Activated naive CD4-positive, alpha-beta T cell treated with anti-CD3 and anti-CD28 coated beads for 36 hours (primary cell): ENCODE results near the gene SPNS3. TPM values are rescaled to one million over a fixed set of nuclear protein-coding genes. Genes with fewer than 3 reads are reported as not detected.

Source experiments
- CTCF ChIA-PET: fragments of 350-600 bp; sonication (Branson Sonifier 250); formaldehyde crosslinking; loops from one replicate; lab custom pipeline; 2021; ENCODE audit warnings: antibody characterized with exemption; lab: Charles Lee
- DNase-seq: peaks from one replicate; pipeline ENCODE4 v3.0.0-alpha.2; 2020
- H3K27ac Mint-ChIP-seq: one replicate; pipeline ENCODE4 v1.8.0; 2021; ENCODE audit warnings: mild to moderate bottlenecking, mixed read lengths
- H3K27me3 Mint-ChIP-seq: one replicate; pipeline ENCODE4 v1.8.0; 2021; ENCODE audit warnings: low read depth, mixed read lengths
- H3K36me3 Mint-ChIP-seq: one replicate; pipeline ENCODE4 v1.8.0; 2021; ENCODE audit warnings: low read depth, mixed read lengths
- H3K4me1 Mint-ChIP-seq: one replicate; pipeline ENCODE4 v1.8.0; 2021; ENCODE audit warnings: low read depth, mixed read lengths
- H3K4me3 Mint-ChIP-seq: one replicate; pipeline ENCODE4 v1.8.0; 2021; ENCODE audit warnings: mild to moderate bottlenecking, moderate library complexity, mixed read lengths
- H3K9me3 Mint-ChIP-seq: one replicate; pipeline ENCODE4 v1.8.0; 2021; ENCODE audit warnings: mixed read lengths
- intact Hi-C: fragments of 100-400 bp; cut with micrococcal nuclease; formaldehyde crosslinking; loops from one replicate; pipeline ENCODE4 v1.15.1; 2023
- total RNA-seq, 2 experiments: library from RNA; stranded (reverse); gene quantifications; one replicate each; pipeline ENCODE4 v1.2.3, GENCODE V29; 2021

SPNS3 gene
- total RNA-seq, 2 experiments from 2014 or later: 17.7 to 20.4 TPM

DNA sequence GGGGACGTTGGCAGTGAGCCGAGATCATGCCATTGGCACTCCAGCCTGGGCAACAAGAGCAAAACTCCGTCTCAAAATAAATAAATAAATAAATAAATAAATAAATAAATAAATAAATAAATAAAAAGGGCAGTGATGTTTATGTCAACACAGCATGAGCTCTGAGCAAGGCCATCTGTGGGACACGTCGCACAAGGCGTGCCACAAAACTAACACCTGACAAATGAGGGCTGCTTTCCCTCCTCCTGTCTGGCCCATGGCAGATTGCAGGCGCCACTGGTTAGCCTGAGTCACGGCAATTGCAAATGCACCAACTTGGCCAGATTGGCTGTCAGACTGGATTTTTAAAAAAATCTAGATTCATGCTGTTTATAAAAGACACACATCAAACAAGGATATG is 25.9 kb upstream of the SPNS3 start:
- no peaks in the 10 kb centered on the region for H3K9me3 Mint-ChIP-seq
- H3K27ac Mint-ChIP-seq: no peak overlapping the region
- intact Hi-C loops: no loop called here
- H3K4me3 Mint-ChIP-seq: no peak overlapping the region
- CTCF ChIA-PET: interaction anchor here (0.6 to 0.8 kb wide), 4 partner anchors 11 to 208 kb away, joined by 3 to 5 read pairs (median 4); no protein-coding TSS in a partner anchor
- H3K36me3 Mint-ChIP-seq: no peaks in the 10 kb centered on the region
- DNase-seq: no peak
- H3K27me3 Mint-ChIP-seq: no peaks in the 10 kb centered on the region
- peaks cover 2% of the 10 kb centered on the region for H3K4me1 Mint-ChIP-seq

DNA sequence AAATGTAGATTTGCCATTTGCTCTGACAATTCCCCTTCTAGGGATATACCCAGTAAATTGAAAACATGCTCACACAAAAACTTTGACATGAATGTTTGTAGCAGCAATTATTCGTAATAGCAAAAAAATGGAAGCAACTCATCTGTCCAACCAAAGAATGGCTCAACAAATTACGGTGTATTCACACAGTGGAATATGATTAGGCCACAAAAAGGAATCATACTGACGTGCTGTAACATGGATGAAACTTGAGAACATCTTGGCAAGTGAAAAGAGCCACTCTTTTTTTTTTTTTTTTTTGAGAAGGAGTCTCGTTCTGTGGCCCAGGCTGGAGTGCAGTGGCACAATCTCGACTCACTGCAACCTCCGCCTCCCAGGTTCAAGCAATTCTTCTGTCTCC is 24.1 kb upstream of the SPNS3 start:
- Mint-ChIP-seq H3K4me1 (peaks cover 5% of the 10 kb centered on the region), H3K36me3 (no peaks in the 10 kb centered on the region), H3K27ac (no peak overlapping the region), H3K27me3 (no peaks in the 10 kb centered on the region), H3K4me3 (no peak overlapping the region), H3K9me3 (no peaks in the 10 kb centered on the region)
- intact Hi-C loops: loop anchor here (10.0 kb wide), 1 partner anchor 495 kb away; the partner anchor contains the start of gene P2RX1
- DNase-seq: no peak
- CTCF ChIA-PET: interaction anchor here (0.7 kb wide), 1 partner anchor 20 kb away, joined by 7 read pairs; no protein-coding TSS in a partner anchor

DNA sequence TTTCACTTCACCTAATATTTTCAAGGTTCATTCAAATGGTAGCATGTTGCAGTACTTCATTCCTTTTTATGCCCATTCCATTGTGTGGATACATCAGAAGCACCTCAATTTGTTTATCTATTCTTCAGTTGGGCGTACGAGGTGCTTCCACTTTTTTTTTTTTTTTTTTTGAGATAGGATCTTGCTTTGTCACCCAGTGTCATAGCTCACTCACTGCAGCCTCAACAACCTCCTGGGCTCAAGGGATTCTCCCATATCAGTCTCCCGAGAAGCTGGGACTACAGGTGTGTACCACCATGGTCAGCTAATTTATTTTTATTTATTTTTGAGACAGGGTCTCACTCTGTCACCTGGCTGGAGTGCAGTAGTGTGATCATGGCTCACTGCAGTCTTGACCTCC is 22.5 kb upstream of the SPNS3 start:
- Mint-ChIP-seq H3K27me3 (no peaks in the 10 kb centered on the region), H3K27ac (no peak overlapping the region), H3K4me1 (peaks cover 5% of the 10 kb centered on the region), H3K9me3 (no peaks in the 10 kb centered on the region), H3K36me3 (no peaks in the 10 kb centered on the region), H3K4me3 (no peak overlapping the region)
- DNase-seq: no peak
- intact Hi-C loops: loop anchor here (10.0 kb wide), 1 partner anchor 496 kb away; the partner anchor contains the start of gene P2RX1
- CTCF ChIA-PET: interaction anchor here (0.8 to 2.2 kb wide), 5 partner anchors 9 to 211 kb away, joined by 3 to 12 read pairs (median 3); no protein-coding TSS in a partner anchor

DNA sequence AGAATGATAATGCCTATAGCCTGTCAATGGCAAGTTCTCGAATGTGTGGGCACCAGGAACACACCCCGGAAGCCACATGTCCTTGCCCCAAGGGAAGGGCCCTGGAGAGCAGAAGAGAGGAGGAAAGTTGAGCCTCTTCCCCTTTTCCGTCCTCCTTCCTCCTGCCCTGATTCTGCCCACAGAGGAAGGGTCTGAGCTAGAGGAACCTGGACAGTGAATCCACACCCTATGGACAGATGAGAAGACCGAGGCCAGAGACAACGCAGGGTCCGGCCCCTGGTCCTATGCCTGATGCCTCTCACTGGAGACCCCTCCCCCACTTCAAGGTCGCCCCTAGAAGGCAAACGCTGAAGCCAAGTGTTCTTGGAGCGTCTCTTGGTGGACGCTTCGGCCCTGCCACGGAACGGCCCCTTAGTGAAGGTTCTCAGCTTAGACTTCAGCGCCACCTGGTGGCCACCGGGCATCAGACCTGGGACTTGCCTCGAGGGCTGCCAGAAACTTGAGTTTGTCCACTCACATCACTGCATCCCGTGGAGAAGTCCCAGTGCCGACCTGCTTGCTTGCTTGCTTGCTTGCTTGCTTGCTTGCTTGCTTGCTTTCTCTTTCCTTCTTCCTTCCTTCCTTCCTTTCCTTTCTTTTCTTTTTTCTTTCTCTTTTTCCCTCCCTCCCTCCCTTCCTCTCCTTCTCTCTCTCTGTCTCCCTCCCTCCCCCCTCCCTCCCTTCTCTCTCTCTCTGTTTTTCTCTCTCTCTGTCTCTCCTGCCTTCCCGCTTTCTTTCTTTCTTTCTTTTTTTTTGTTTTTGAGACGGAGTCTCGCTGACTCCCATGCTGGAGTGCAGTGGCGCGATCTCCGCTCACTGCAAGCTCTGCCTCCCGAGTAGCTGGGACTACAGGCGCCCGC is 20.6 kb upstream of the SPNS3 start:
- DNase-seq: peak; percentile 96
- Mint-ChIP-seq H3K27me3 (no peaks in the 10 kb centered on the region), H3K4me3 (peak overlapping the region; percentile 45), H3K4me1 (peaks cover 5% of the 10 kb centered on the region), H3K27ac (no peak overlapping the region), H3K36me3 (no peaks in the 10 kb centered on the region), H3K9me3 (no peaks in the 10 kb centered on the region)
- intact Hi-C loops: loop anchor here (1.0 to 10.0 kb wide), 4 partner anchors 48 to 498 kb away; partner anchors contain the start of gene P2RX1
- CTCF ChIA-PET: interaction anchor here (0.5 to 2.3 kb wide), 9 partner anchors 11 to 236 kb away, joined by 3 to 20 read pairs (median 4); no protein-coding TSS in a partner anchor

DNA sequence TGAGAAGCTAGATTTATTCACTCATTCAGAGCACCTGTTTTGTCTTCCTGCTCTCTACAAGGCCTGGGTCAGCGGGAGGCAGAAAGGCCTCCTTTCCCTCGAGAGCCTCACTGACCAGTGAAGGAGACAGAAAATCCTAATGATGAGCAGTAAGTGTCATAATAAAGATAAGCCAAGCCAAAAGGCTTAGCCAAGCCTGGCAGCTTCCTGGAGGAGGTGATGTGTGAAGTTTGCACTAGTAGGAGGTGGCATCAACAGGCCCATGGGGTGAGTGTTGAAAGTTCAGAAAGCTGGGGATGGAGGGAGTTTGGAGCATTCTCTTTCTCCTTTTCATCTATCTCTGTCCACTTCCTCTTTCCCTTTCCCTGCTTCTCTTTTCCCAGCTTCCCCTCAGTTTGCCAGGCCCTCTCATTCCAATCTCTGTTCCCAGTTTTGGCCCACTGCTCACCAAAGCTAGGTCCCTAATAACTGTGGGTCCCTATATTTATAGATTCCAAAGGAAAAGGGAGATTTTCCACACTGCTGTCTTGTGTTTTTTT is 16.5 kb upstream of the SPNS3 start:
- CTCF ChIA-PET: interaction anchor here (1.4 to 2.8 kb wide), 3 partner anchors 82 to 208 kb away, joined by 4 to 21 read pairs (median 4); no protein-coding TSS in a partner anchor
- no peaks in the 10 kb centered on the region for H3K36me3 Mint-ChIP-seq
- H3K4me3 Mint-ChIP-seq: no peak overlapping the region
- H3K27ac Mint-ChIP-seq: no peak overlapping the region
- intact Hi-C loops: loop anchor here (10.0 kb wide), 1 partner anchor 502 kb away; the partner anchor contains the start of gene P2RX1
- H3K9me3 Mint-ChIP-seq: no peaks in the 10 kb centered on the region
- H3K4me1 Mint-ChIP-seq: peaks cover 8% of the 10 kb centered on the region
- no peaks in the 10 kb centered on the region for H3K27me3 Mint-ChIP-seq
- no peak for DNase-seq

DNA sequence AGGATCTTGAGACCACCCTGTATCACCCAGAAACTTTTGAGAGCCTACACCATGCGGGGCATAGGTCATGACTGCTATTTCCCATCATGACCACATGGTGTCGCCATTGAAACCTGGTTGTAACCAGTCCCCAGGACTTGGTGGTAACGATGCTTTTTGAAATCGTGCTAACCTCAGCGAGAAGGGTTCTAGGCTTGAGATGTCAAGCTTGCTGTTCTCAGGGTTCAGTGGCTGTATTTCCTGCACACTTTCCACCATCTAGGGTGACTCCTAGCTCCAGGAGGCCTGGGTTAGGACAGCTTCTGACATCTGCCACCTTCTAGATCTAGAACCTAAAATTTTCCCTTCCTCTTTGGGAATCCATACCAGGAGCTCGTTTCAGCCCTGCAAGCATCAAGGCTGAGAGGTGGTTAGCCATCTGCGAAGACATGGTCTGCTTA is 13.0 kb upstream of the SPNS3 start:
- CTCF ChIA-PET: interaction anchor here (0.6 to 1.8 kb wide), 34 partner anchors 9 to 509 kb away, joined by 3 to 7 read pairs (median 3); partner anchors contain the start of gene SPNS3
- H3K4me1 Mint-ChIP-seq: peaks cover 3% of the 10 kb centered on the region
- H3K27me3 Mint-ChIP-seq: no peaks in the 10 kb centered on the region
- no peaks in the 10 kb centered on the region for H3K36me3 Mint-ChIP-seq
- H3K4me3 Mint-ChIP-seq: no peak overlapping the region
- peak; percentile 78 for DNase-seq
- no peaks in the 10 kb centered on the region for H3K9me3 Mint-ChIP-seq
- no peak overlapping the region for H3K27ac Mint-ChIP-seq
- intact Hi-C loops: loop anchor here (1.0 to 5.0 kb wide), 5 partner anchors 82 to 468 kb away; no protein-coding TSS in a partner anchor

DNA sequence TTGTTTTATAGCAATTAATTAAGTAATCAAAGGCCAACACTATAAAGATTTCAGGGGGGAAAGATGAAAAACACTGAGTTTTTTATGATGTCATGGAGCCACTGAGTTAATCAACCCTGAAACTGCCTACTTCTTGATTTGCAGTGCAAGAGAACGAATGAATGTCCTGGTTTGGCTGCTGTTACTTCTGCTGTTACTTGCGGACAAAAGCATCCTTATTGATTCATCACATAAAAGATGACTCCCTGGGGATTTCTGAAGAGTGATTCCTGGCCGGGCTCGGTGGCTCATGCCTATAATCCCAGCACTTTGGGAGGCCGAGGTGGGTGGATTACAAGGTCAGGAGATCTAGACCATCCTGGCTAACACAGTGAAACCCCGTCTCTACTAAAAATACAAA is 10.9 kb upstream of the SPNS3 start:
- H3K36me3 Mint-ChIP-seq: no peaks in the 10 kb centered on the region
- H3K4me1 Mint-ChIP-seq: peaks cover 3% of the 10 kb centered on the region
- no peak overlapping the region for H3K27ac Mint-ChIP-seq
- CTCF ChIA-PET: interaction anchor here (0.6 to 1.0 kb wide), 4 partner anchors 18 to 202 kb away, joined by 3 to 5 read pairs (median 4); no protein-coding TSS in a partner anchor
- intact Hi-C loops: loop anchor here (5.0 kb wide), 1 partner anchor 79 kb away; no protein-coding TSS in a partner anchor
- no peaks in the 10 kb centered on the region for H3K9me3 Mint-ChIP-seq
- DNase-seq: no peak
- H3K27me3 Mint-ChIP-seq: no peaks in the 10 kb centered on the region
- no peak overlapping the region for H3K4me3 Mint-ChIP-seq

DNA sequence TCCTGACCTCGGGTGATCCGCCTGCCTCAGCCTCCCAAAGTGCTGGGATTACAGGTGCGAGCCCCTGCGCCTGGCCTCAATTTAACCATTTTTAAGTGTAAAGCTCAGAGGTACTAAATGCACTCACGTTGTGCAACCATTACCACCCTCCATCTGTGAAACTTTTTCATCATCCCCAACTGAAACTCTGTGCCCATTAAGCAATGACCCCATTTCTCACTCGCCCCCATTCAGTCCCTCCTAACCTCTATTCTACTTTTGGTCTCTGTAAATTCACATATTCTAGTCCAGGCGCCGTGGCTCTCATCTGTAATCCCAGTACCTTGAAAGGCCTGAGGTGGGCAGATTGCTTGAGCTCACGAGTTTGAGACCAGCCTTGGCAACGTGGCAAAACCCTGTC is 8.3 kb upstream of the SPNS3 start:
- no peak overlapping the region for H3K27ac Mint-ChIP-seq
- H3K27me3 Mint-ChIP-seq: no peaks in the 10 kb centered on the region
- intact Hi-C loops: no loop called here
- no peak overlapping the region for H3K4me3 Mint-ChIP-seq
- no peak for DNase-seq
- CTCF ChIA-PET: no interaction called here
- no peaks in the 10 kb centered on the region for H3K36me3 Mint-ChIP-seq
- peaks cover 3% of the 10 kb centered on the region for H3K4me1 Mint-ChIP-seq
- no peaks in the 10 kb centered on the region for H3K9me3 Mint-ChIP-seq

DNA sequence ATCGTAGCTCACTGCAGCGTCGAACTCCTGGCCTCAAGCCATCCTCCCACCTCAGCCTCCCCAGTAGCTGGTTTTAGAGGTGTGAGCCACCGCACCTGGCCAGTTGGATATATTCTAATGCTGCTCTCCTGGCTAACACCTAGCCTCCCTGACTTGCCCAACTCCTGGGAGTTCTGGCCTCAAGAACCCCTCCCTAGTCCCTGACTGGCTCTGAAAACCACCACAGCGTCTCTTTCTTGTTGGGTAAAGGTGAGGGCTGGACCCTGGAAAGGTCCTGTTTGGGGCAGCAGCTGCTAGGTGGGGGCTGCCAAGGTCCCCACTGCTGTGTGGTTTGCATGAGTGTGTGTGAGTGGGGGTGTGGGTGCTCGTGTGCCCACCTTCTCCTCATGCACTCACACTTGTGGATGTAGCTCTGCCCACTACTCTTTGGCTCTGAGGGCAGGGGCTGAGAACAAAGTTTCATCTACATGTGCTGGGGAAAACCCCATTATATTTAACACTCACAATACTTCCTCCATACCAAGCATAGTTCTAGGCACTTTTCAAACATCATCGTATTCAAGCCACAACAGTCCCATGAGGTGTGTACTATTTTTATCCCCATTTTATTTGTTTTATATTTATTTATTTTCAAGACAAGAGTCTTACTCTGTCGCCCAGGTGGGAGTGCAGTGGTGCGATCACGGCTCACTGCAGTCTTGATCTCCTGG is 7.1 kb upstream of the SPNS3 start:
- DNase-seq: no peak
- no peaks in the 10 kb centered on the region for H3K27me3 Mint-ChIP-seq
- no peaks in the 10 kb centered on the region for H3K4me1 Mint-ChIP-seq
- intact Hi-C loops: no loop called here
- H3K36me3 Mint-ChIP-seq: no peaks in the 10 kb centered on the region
- H3K4me3 Mint-ChIP-seq: no peak overlapping the region
- CTCF ChIA-PET: interaction anchor here (0.6 kb wide), 1 partner anchor 122 kb away, joined by 4 read pairs; no protein-coding TSS in a partner anchor
- H3K9me3 Mint-ChIP-seq: no peaks in the 10 kb centered on the region
- H3K27ac Mint-ChIP-seq: no peak overlapping the region

DNA sequence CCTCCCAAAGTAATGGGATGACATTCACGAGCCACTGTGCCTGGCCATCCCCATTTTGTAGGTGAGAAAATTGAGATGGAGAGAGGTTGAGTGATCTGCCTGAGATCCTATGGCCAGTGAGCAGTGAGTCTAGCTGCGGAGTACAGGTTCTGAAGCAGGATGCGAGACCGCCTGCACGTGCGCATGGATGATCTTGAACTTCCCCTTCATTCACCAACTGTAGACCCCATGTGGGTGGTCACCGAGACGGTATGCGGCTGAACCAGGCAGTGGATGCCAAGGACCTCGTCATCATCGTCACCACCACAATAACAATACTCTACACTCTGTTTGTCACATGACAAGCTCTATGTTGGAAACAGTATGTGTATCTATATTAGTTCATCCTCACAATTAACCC is 6.2 kb upstream of the SPNS3 start:
- no peaks in the 10 kb centered on the region for H3K4me1 Mint-ChIP-seq
- no peaks in the 10 kb centered on the region for H3K27me3 Mint-ChIP-seq
- no peak for DNase-seq
- H3K9me3 Mint-ChIP-seq: no peaks in the 10 kb centered on the region
- CTCF ChIA-PET: interaction anchor here (0.9 kb wide), 1 partner anchor 212 kb away, joined by 3 read pairs; no protein-coding TSS in a partner anchor
- no peaks in the 10 kb centered on the region for H3K36me3 Mint-ChIP-seq
- H3K4me3 Mint-ChIP-seq: no peak overlapping the region
- intact Hi-C loops: no loop called here
- no peak overlapping the region for H3K27ac Mint-ChIP-seq

DNA sequence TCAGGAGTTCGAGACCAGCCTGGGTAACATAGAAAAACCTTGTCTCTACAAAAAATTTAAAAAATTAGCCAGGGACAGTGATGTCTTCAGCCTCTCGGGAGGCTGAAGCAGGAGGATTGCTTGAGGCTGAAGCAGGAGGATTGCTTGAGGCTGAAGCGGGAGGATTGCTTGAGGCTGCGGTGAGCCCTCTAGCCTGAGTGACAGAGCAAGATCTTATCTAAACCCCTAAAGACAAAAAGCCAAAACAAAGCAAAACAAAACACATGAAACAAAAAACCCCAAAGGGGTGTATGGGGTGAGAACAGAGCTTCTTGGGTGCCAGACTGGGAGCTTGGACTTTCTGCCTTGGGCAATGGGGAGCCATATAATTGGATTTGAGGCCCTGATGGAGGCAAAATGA is 2.6 kb downstream of the SPNS3 start:
- Mint-ChIP-seq H3K36me3 (peaks cover 2% of the 10 kb centered on the region), H3K4me1 (peaks cover 25% of the 10 kb centered on the region), H3K27me3 (no peaks in the 10 kb centered on the region), H3K27ac (no peak overlapping the region), H3K4me3 (peak overlapping the region; percentile 27), H3K9me3 (no peaks in the 10 kb centered on the region)
- CTCF ChIA-PET: interaction anchor here (0.6 to 1.2 kb wide), 2 partner anchors 14 to 15 kb away, joined by 3 to 4 read pairs; no protein-coding TSS in a partner anchor
- DNase-seq: no peak
- intact Hi-C loops: no loop called here
